HL-60/S4 (cell line): Measurements from ENCODE around the gene PARG.
"Not testable (repeated sequence)": the region's sequence is repeated elsewhere in the genome, so short reads cannot be mapped to it uniquely, and the experiment has no call there.

Experiments
- in situ Hi-C: fragments of 300-500 bp; cut with MboI; formaldehyde crosslinking; loops from 2 replicates; pipeline ENCODE4 v1.14.3; 2022; ENCODE audit warnings: low sequenced_read_pairs

Gene PARG

DNA sequence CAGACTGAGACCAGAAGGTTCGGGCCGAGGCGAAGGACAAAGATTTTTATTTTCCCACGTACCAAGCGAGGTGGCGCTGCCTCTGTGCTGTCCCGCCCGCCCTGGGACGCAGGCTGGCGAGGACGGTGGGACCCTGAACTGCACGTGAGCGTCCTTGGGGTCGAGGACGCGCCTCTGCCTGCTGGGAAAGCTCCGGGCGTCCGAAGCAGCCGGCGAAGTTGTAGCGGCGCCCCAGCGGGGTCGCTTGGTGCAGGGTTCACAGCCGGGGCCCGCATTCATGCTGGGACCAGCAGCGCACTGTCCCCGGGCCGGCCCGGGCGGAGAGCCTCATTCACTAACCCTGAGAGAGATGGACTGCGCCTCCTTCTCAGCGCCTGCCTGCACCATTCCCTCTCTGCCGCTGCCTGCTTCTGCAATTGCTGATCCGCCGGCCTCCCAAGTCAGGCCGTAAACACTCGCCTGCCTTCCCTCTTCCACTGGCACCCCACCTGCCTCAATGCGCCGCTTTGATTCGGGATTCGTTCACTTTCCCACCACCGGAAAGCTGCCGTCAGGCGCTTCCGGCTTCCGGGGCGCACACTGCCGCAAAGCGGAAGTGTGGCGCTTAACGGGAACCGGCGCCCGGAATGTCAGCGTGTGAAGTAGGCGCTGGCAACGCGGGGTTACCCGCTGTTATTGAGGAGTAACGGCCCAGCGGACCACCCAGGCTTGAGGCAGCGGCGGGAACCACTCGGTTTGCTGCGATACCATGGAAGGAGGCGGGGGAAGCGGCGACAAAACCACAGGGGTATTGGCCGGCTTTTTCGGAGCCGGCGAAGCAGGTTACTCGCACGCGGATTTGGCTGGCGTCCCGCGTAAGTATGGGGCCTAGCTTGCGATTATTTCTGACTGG, at the start of gene PARG, which contains the start of gene TIMM23B:
Gene PARG (minus strand): TSS at position 581 of the 892 bp plus-strand sequence. CDS start 302 bp downstream, at position 279.
Gene TIMM23B (plus strand): TSS at position 607 of the 892 bp plus-strand sequence. CDS start 142 bp downstream, at position 749.
- in situ Hi-C loops, result not testable (repeated sequence)

DNA sequence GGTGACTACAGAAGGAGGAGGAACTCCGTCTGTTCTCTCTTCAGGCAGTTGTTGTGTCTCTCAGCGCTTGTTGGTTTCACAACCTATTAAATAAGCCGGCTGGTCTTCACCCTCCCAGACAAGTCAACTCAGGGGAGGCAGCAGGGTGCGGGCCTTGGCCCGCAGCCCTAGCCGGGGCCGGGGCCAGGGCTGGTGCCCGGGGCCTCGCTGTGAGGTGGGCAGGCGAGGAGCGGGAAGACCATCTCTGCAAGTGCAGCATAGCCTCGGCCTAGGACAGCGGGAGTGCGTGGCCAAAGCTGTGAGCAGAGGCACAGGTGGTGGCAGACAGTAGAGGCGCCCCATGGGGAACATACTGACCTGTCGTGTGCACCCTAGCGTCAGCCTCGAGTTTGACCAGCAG, 46.5 kb upstream of the PARG start, which contains the start of gene AGAP6:
Gene AGAP6 (plus strand): TSS at position 31 of the 400 bp plus-strand sequence. CDS start 310 bp downstream, at position 341.
- in situ Hi-C loops, result not testable (repeated sequence)

DNA sequence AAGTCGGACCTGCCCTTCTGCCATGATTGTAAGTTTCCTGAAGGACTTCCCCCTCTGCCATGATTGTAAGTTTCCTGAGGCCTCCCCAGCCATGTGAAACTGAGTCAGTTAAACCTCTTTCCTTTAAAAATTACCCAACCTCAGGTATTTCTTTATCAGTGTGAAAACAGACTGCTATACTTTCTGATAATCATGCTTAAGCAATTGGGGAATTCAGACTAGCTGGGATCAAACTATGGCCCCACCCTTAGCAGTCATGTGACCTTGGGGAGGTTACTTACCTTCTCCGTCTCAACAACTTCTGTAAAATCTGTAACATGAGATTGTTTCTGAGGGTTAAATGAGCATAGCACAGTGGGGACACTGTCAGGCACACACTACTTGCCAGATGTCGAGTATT, 45.4 kb upstream of the PARG start:
- in situ Hi-C loops, result not testable (repeated sequence)

DNA sequence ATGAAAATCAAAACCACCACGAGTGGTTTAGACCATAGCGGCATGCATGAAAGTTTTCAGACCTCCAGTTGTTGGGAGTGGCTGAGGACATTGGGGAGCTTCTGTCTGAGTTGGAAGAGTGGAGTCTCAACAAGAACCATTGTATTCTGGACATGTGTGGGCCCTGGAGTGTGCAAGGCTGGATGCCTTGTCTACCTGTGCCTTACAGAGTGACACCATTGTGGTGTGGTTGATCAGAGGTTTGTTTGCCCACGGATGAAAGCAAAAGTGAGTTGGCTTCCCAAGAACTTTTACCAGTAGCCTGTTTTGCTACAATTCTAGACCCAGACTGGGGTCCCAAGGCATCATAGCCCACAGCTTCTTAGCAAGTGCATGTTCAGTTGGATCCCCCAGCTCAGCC, 35.9 kb upstream of the PARG start:
- in situ Hi-C loops, result not testable (repeated sequence)

DNA sequence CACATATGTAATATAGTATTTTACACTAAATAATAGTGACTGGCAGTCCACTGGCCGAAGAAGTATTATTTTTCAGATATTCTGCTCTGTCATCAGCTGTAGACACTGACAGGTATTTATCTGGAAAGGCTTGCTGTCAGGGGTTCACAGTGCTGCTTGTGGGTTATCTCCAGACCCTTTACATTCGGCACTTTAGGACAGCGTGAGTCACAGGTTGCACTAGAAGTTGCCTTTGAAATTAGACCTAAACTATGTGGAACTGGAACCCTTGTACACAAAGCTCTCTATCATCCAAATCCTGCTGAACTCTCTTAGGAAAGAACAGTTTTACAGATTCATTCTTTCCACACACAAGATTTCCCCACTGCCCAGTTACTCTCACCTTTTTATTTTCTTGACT, 30.3 kb upstream of the PARG start:
- in situ Hi-C loops, result not testable (repeated sequence)

DNA sequence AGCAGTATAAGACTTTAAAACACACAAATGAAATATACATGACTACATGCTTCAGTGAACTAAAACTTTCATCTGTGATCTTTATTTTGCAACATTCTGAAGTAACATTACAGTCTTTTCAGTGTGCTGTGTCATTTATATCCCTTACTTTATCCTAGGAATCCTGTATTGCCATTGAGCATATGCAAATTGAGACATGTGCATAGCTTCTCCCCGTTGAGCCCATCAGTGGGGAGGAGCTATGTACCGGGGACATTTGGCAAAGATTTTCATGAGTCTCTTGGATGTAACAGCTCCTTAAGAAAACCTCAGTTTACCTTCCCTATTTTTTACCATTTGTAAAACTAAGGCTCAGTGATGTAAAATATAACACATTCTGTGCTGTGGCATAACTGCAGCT, 29.6 kb upstream of the PARG start:
- in situ Hi-C loops, result not testable (repeated sequence)

DNA sequence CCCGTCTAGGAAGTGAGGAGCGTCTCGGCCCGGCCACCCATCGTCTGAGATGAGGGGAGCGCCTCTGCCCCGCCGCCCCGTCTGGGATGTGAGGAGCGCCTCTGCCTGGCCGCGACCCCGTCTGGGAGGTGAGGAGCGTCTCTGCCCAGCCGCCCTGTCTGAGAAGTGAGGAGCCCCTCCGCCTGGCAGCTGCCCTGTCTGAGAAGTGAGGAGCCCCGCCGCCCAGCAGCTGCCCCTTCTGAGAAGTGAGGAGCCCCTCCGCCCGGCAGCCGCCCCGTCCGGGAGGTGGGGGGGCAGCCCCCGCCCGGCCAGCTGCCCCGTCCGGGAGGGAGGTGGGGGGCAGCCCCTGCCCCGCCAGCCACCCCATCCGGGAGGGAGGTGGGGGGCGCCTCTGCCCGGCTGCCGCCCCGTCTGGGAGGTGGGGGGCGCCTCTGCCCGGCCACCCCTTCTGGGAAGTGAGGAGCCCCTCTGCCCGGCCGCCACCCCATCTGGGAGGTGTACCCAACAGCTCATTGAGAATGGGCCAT, 28.6 kb upstream of the PARG start:
- in situ Hi-C loops, result not testable (repeated sequence)

DNA sequence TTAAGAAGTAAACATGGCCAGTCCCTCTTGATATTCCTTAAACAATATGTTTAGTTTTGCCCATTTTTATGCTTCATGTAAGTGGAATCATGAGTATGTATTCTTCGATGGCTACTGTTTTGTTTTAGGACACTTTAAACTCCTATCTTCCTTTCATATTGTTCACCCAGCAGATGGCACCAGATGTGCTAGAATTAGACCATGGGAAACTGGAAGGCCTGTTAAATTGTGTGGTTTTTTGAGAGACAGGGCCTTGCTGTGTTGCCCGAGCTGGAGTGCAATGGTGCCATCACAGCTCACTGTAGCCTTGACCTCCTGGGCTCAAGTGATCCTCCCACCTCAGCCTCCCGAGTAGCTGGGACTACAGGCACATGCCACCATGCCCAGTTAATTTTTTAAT, 11.3 kb upstream of the PARG start:
- in situ Hi-C loops, result not testable (repeated sequence)

DNA sequence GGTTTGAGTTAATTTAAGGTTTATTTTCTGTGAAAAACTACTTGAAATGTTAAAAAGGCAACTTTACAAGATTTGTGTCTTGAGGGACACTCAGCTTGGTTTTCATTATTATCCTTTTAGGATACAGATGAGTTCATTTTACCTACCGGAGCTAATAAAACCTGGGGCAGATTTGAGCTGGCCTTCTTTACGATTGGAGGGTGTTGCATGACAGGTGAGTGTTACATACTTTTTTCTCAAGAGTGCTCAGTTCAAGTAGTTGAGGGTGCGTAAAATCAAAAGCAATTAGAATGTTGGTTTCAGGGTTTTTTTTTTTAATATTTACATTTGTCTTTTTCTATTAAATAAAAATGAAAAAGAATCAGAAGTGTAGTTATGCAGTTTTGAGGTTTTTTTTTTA, 10.2 kb upstream of the PARG start:
- in situ Hi-C loops, result not testable (repeated sequence)

DNA sequence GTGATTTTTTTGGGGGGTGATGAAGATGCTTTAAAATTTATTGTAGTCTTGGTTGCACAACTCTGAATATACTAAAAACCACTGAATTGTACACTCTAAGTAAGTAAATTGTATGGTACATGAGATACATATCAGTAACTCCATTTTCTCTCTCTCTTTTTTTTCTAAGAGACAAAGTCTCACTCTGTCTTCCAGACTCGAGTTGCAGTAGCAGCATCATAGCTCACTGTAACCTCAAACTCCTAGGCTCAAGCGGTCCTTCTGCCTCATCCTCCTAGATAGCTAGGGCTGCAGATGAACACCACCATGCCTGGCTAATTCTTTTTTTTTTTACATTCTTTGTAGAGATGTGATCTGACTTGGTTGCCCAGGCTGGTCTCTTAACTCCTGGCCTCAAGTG, 6.9 kb upstream of the PARG start:
- in situ Hi-C loops, result not testable (repeated sequence)

DNA sequence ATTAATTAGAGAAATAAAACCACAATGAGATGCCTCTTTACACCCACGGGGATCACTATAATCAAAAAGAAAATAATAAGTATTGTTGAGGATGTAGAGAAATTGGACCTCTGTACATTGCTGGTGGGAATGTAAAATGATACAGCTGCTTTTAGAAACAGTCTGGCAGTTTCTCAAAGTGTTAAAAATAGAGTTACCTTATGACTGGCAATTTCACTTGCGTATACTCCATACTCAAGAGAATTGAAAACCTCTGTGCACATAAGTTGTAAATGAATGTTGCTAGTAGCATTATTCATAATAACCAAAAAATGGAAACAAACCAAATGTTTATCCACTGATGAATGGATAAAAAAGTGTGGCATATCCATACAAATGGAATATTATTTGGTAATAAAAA, 6.3 kb upstream of the PARG start:
- in situ Hi-C loops, result not testable (repeated sequence)

DNA sequence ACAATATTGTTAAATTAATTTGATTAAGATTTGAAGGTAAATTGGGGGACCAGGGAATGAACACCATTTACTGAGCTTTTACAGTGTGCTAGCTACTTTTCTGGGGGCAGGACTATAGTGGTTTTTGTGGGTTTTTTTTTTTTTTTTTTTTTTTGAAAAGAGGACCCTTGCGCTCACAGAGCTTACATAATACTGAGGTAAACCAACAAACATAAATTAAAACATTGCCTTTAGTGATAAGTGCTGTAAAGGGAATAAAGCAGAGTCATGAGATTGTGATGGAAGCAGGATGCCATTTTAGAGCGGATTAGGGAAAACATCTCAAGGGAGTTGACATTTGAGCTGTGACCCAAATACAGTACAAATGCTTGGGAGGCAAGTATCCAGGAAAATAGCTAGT, 1.8 kb upstream of the PARG start:
- in situ Hi-C loops, result not testable (repeated sequence)

DNA sequence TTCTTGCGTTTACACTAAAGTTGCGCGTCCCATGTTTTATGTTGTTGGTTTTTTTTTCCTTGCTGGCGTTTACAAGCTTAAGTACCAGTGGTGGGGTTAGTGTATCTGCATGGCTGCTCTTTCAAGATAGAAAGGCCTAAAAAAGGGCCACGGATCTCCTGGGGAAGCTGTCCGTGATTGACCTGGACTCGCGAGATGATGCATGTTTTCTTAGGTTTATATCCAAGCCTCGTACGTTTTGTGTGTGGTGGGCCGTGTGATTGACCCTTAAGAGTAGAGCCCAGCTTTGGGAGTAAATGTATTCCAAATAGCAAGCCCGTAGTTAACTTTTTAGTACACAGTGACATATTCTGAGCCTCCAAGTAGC, 495 bp upstream of the PARG start:
- in situ Hi-C loops, result not testable (repeated sequence)

DNA sequence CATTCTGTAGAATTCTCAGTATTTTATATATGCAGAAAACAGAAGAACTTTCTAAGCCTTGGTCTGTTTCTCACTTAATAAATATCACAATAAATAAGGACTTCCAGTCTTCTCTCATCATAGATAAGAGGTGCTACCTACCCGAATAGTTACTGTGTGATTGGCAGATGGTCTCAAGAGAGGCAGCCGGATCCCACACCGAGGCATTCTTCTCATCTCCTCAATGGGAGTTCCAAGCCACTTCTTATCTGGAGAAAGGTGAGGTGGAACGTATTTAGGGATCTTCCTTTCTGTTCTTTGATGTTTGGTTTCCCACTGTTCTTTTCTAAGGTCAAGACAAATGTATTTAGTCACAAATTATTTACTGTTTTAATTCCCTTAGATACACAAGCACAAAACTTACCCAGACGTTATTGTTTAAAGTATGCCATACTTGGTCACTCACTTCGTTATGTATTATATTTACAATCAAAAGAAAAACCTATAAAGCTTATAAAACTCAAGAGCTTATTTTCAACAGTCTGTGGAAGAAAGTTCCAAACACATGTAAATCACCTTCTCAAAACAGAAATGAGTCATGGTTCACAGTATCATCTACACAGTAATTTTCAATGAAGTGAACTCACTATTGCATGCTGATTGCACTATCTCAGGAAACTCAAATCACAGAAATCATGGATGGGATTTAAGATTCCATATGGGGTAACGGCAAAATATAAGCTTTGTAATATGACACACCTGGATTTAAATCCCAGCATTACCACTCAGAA, 9.7 kb downstream of the PARG start:
- in situ Hi-C loops, result not testable (repeated sequence)

DNA sequence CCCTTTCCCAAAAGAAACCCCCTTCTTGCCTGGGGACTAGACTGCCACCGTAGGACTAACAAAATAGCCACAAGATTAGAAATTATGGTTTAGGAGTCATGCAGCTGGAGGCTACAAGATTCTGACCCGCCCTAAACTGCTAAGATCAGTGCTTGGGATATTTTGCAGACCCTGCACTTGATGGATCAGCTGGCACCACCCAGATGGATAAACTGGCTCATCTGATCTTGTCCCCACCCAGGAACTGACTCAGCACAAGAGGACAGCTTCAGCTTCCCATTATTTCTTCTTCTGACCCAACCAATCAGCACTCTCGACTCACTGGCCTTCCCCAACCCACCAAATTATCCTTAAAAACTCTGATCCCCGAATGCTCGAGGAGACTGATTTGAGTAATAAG, 10.6 kb downstream of the PARG start:
- in situ Hi-C loops, result not testable (repeated sequence)

DNA sequence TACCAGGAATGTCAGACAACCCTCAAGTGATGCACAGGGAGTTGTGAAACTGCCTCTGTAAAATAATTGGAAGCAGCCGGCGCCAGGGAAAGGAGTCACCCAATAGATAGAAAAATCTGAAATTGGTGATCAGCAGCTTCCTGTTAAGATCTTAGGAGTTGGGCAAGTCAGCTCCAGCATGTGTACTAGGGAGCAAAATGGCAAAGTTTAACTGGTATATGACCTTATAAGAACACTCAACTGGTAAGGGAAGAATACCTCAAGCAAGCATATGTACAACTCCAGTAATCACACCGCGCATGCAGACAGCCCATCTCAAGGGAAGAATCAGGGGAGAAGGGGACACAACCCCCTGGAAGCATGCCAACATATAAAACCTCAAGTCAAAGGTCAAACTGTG, 18.3 kb downstream of the PARG start:
- in situ Hi-C loops, result not testable (repeated sequence)

DNA sequence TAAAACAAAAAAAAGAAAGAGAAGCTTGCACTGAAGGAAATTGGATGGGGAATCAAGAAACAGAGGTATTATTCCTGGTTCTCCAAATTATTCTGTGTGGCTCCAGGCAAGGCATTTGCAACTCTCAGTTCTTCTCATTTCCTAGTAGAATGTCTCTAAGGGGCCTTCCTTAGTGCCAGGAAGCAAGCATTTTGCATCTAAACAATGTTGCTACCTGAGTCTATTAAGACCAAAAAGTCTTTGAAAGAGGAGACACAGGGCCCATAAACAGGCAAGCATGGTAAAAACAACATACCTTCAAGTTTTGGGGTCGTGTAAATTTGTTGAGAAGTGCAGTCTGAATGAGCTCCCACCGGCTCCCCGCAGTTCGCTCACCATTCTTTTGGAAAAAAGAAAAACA, 19.8 kb downstream of the PARG start:
- in situ Hi-C loops, result not testable (repeated sequence)

DNA sequence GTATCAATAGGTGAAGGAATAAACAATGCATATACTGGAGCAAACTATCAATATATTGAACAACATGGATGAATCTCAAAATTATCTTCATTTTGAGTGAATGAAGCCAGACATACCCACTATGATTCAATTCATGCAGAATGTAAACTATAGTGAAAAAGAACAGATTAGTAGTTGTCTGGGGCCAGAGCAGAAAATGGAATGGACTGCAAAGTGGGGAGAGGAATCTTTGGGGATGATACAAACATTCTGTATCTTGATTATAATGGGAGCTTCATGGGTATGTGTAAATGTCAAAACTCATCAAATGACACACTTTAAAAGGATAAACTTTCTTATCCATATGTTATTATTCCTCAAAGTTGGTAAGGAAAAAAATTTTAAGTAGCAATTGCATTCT, 23.9 kb downstream of the PARG start:
- in situ Hi-C loops, result not testable (repeated sequence)

DNA sequence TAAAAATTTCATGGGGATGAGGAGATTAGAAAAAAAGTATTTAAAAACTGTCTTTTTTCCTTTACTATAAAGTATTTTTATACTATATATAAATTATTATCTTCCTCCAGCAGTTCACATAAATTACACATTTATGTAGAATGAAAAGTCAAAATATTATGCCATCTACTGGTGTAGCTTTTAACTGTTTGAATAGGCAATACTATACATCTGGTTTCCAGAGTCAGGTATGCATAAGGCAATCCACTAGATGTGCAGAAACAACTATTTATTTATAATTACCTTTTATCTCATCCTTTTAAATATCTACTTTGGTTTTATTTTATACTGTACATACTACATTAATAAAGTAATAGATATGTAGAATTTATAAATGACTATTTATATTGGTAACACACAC, 25.4 kb downstream of the PARG start:
- in situ Hi-C loops, result not testable (repeated sequence)

DNA sequence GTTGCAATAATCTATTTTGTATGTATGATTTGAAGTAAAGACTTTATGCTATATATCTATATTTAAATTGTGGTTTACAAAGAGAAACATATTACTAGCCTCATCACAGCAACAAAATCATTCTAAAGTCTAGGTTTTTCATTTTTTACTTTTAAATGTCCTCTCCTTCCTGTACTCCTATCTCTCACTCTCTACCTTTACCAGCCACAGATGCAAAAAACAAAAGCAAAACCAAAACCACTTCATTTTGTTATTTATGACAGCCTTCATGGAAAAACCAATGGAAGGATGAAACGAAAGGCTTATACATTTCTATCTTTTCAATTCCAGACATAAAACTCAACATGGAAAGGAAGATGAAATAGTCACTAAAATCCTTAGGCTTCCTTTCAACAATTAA, 31.5 kb downstream of the PARG start:
- in situ Hi-C loops, result not testable (repeated sequence)

DNA sequence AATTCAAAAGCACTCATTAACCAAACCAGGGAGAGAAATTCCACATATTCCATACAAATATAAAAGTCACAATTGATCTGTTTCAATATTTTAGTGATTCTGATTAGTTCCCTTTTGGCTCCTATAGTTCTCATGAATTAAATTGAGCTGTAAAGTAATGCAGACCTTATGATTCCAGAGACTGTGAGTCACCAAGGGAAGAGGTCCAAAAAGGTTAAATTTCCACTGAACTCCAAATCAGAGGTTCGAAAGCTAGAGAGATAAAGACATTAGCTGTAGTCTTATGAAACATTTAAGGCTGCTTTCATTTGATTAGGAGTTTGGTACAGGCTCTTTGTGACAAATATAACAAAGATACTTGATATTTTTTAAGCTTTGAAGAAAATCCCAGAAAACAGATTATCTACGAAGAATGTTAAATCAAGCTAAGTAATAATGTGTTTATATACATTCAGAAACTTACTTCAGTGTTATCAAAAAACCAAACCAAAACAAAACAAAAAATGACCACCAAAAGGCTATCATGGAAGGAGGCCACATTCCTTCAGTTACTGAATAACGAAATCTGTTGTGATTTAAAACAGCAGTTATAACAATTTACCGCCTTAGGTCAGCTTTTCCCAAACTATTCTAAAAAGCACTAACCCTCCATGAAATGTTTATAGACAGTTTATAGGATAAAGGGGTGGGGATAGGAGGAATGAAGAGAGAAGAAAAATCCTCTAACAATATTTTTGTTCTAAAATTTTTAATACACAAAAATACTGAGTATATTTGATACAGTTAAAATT, 33.3 kb downstream of the PARG start:
- in situ Hi-C loops, result not testable (repeated sequence)
